HL-60 (cell line): ENCODE measurements around the gene DRC3.

Experiments
- CTCF ChIP-seq: IDR thresholded peaks from one replicate; pipeline ENCODE4 v1.5.1; 2011; ENCODE audit warnings: low read length, control low read depth, inconsistent platforms; ENCODE audit not compliant: insufficient read depth
- POLR2AphosphoS5 ChIP-seq: IDR thresholded peaks from 2 replicates; pipeline ENCODE4 v1.6.1; 2012; ENCODE audit warnings: low read depth
- REST ChIP-seq: IDR thresholded peaks from 2 replicates; pipeline ENCODE4 v1.6.1; 2012; ENCODE audit warnings: low read depth; ENCODE audit not compliant: insufficient replicate concordance

- TF ChIP-seq REST (no peak), CTCF (no peak), POLR2AphosphoS5 (no peak)
Measured at GRCh38 chr17:18017958-18018357, 45.3 kb downstream of the DRC3 start.
